Endodermal cell (in vitro differentiated cells): ENCODE data around the gene ROR1. TPM values are rescaled to one million over a fixed set of nuclear protein-coding genes. Genes with fewer than 3 reads are reported as not detected.

Experiments
- DNase-seq: peaks from one replicate; pipeline ENCODE4 v3.0.0-alpha.2; 2017
- H3K27ac ChIP-seq: 2 replicates; pipeline ENCODE4 v1.5.1; 2013; ENCODE audit warnings: mild to moderate bottlenecking, low read depth, low read length, moderate library complexity
- H3K27me3 ChIP-seq: 2 replicates; pipeline ENCODE4 v1.6.1; 2013; ENCODE audit warnings: mild to moderate bottlenecking, low read length, moderate library complexity; ENCODE audit not compliant: insufficient read depth, control insufficient read depth, poor library complexity, severe bottlenecking
- H3K36me3 ChIP-seq: 2 replicates; pipeline ENCODE4 v1.7.0; 2013; ENCODE audit warnings: mild to moderate bottlenecking, low read length, moderate library complexity; ENCODE audit not compliant: control insufficient read depth, insufficient read depth
- H3K4me1 ChIP-seq: one replicate; pipeline ENCODE4 v1.7.0; 2013; ENCODE audit warnings: low read length; ENCODE audit not compliant: control insufficient read depth, insufficient read depth
- H3K4me3 ChIP-seq: 2 replicates; pipeline ENCODE4 v1.5.1; 2013; ENCODE audit warnings: mild to moderate bottlenecking, low read length, moderate library complexity
- H3K9ac ChIP-seq: 2 replicates; pipeline ENCODE4 v1.6.1; 2013; ENCODE audit warnings: mild to moderate bottlenecking, low read length, moderate library complexity; ENCODE audit not compliant: poor library complexity, severe bottlenecking; ENCODE audit errors: extremely low read depth
- H3K9me3 ChIP-seq: 2 replicates; pipeline ENCODE4 v1.6.1; 2013; ENCODE audit warnings: mild to moderate bottlenecking, low read length, moderate library complexity; ENCODE audit not compliant: control insufficient read depth
- H3K27ac Mint-ChIP-seq: 2 replicates; pipeline ENCODE4 v1.8.0; 2020; ENCODE audit warnings: mixed read lengths
- H3K27me3 Mint-ChIP-seq: 2 replicates; pipeline ENCODE4 v1.8.0; 2021; ENCODE audit warnings: mild to moderate bottlenecking, mixed read lengths; ENCODE audit not compliant: insufficient read depth
- H3K36me3 Mint-ChIP-seq: 2 replicates; pipeline ENCODE4 v1.8.0; 2020; ENCODE audit warnings: low read depth, mixed read lengths
- H3K4me1 Mint-ChIP-seq: 2 replicates; pipeline ENCODE4 v1.8.0; 2020; ENCODE audit warnings: mixed read lengths
- H3K4me3 Mint-ChIP-seq: 2 replicates; pipeline ENCODE4 v1.8.0; 2020; ENCODE audit warnings: mild to moderate bottlenecking, moderate library complexity, mixed read lengths
- H3K9me3 Mint-ChIP-seq: 2 replicates; pipeline ENCODE4 v1.8.0; 2020; ENCODE audit warnings: mild to moderate bottlenecking, mixed read lengths
- whole genome bisulfite sequencing, 2 experiments: methylation state at CpG; one replicate each; pipeline versions ENCODE4 v1.1.5 to v1.1.7; 2013; ENCODE audit warnings: missing lambda C conversion rate in 2 of 2, mixed read lengths in 1 of 2; ENCODE audit not compliant: insufficient coverage in 1 of 2, insufficient read length in 1 of 2; 5-methylcytosine and 5-hydroxymethylcytosine counted together
- total RNA-seq, 2 donors: library from RNA; stranded (reverse); fragmentation: NEBNext Ultra II Directional in 1 of 2; extraction: Animal tissue kit (Norgen Biotek cat#: 25700) in 1 of 2; gene quantifications; 2 replicates in 1 of 2; 3 replicates in 1 of 2; pipeline ENCODE4 v1.2.1, GENCODE V29; 2021
- TF ChIP-seq, protein P1 (sequence below): fragments of 200-600 bp; sonication (generic); conservative IDR thresholded peaks from 2 replicates; pipeline ENCODE4 v1.5.0; 2021; ENCODE audit warnings: antibody characterized with exemption, mild to moderate bottlenecking

The ROR1 gene
- total RNA-seq, 2 donors from 2014 or later: 77.4 to 77.9 TPM

DNA sequence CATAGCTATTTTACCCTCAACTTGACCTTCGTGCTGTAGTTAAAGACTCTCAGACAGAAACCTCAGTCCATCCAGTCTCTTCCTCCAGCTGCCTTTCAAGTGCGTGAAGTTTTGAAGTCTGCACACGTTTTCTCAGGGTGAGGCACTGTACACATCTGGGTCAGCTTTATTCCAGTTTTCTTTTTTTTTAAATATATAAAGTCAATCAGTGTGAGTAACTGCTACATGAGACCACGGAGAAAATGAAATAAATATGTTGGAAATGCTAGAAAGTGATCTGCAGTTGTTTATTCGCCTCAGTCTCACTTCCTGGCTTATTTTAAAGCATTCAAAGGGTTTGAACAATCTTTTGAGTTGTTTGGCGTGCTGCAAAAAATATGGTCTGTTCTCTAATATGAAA is 135.7 kb downstream of the ROR1 start:
- TF ChIP-seq, protein P1, sequence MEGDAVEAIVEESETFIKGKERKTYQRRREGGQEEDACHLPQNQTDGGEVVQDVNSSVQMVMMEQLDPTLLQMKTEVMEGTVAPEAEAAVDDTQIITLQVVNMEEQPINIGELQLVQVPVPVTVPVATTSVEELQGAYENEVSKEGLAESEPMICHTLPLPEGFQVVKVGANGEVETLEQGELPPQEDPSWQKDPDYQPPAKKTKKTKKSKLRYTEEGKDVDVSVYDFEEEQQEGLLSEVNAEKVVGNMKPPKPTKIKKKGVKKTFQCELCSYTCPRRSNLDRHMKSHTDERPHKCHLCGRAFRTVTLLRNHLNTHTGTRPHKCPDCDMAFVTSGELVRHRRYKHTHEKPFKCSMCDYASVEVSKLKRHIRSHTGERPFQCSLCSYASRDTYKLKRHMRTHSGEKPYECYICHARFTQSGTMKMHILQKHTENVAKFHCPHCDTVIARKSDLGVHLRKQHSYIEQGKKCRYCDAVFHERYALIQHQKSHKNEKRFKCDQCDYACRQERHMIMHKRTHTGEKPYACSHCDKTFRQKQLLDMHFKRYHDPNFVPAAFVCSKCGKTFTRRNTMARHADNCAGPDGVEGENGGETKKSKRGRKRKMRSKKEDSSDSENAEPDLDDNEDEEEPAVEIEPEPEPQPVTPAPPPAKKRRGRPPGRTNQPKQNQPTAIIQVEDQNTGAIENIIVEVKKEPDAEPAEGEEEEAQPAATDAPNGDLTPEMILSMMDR: no peak
- Mint-ChIP-seq H3K27ac (no peak overlapping the region), H3K9me3 (no peaks in the 10 kb centered on the region), H3K27me3 (peaks cover 2% of the 10 kb centered on the region), H3K4me1 (peaks cover 84% of the 10 kb centered on the region), H3K36me3 (no peaks in the 10 kb centered on the region), H3K4me3 (no peak overlapping the region)
- Histone ChIP-seq H3K4me1 (peaks cover 32% of the 10 kb centered on the region), H3K9me3 (no peaks in the 10 kb centered on the region), H3K27me3 (peaks cover 27% of the 10 kb centered on the region), H3K36me3 (no peaks in the 10 kb centered on the region), H3K4me3 (no peak overlapping the region), H3K9ac (no peak overlapping the region), H3K27ac (no peak overlapping the region)
- no peak for DNase-seq
- 88 to 97% methylated on average over 3 to 6 of the region's 6 CpGs for WGBS, 2 experiments

DNA sequence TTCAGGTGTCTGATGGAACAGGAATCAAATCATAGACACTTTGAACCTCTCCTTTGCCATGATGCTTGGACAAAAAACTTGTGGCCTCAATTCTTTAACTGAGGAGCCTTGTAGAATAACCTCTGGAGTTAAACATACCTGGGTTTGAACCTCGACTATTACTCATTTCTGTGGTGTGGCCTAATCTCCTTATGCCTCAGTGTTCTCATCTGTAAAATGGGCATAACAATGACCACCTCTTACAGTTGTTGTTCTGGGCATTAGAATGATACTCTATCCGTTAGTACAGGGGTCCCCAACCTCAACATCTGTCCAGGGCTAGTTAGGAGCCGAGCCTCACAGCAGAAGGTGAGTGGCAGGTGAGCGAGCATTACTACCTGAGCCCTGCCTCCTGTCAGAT is 137.2 kb downstream of the ROR1 start:
- TF ChIP-seq, protein P1: no peak
- Mint-ChIP-seq H3K27me3 (peaks cover 2% of the 10 kb centered on the region), H3K36me3 (no peaks in the 10 kb centered on the region), H3K4me1 (peaks cover 84% of the 10 kb centered on the region), H3K9me3 (no peaks in the 10 kb centered on the region), H3K27ac (no peak overlapping the region), H3K4me3 (no peak overlapping the region)
- Histone ChIP-seq H3K36me3 (no peaks in the 10 kb centered on the region), H3K27ac (no peak overlapping the region), H3K4me3 (no peak overlapping the region), H3K27me3 (peaks cover 27% of the 10 kb centered on the region), H3K9ac (no peak overlapping the region), H3K9me3 (no peaks in the 10 kb centered on the region), H3K4me1 (peaks cover 28% of the 10 kb centered on the region)
- DNase-seq: no peak
- 92 to 95% methylated on average over 4 of the region's 4 CpGs for WGBS, 2 experiments

DNA sequence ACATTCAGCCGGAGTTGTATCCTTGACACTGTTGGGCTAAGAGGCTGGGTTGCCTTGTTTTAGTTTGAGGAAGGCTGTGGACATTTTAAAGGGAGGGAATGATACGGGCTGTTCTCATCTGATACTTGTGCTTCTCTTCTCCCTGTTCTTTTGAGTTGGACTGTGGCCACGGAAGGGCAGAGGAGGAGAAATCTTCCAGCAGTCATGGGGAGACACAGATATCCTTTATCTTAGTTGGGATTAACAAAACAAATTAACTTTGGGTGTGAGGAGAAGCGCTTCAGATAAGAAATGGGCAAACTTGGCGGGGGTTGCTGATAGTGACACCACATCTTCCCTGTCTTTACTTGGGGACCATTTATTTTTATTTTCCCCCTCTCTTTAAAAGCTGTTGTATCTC is 138.8 kb downstream of the ROR1 start:
- Mint-ChIP-seq H3K4me1 (peaks cover 82% of the 10 kb centered on the region), H3K4me3 (peak overlapping the region; percentile 30), H3K27ac (peak overlapping the region; percentile 4), H3K36me3 (no peaks in the 10 kb centered on the region), H3K27me3 (peaks cover 2% of the 10 kb centered on the region), H3K9me3 (no peaks in the 10 kb centered on the region)
- H3K27me3 ChIP-seq: peaks cover 27% of the 10 kb centered on the region
- DNase-seq: peak; percentile 59
- no peaks in the 10 kb centered on the region for H3K9me3 ChIP-seq
- peak overlapping the region; percentile 33 for H3K4me3 ChIP-seq
- peaks cover 24% of the 10 kb centered on the region for H3K4me1 ChIP-seq
- no peak overlapping the region for H3K27ac ChIP-seq
- 35 to 60% methylated on average over 2 to 5 of the region's 5 CpGs for WGBS, 2 experiments
- H3K9ac ChIP-seq: no peak overlapping the region
- TF ChIP-seq, protein P1: no peak
- no peaks in the 10 kb centered on the region for H3K36me3 ChIP-seq
